NCI-H748 (cell line): ENCODE results near the gene DNM3.

Experiments
- DNase-seq: peaks from one replicate; lab custom pipeline; 2025; ENCODE audit not compliant: unreplicated experiment; lab: John Stamatoyannopoulos, UW

DNM3 gene

DNA sequence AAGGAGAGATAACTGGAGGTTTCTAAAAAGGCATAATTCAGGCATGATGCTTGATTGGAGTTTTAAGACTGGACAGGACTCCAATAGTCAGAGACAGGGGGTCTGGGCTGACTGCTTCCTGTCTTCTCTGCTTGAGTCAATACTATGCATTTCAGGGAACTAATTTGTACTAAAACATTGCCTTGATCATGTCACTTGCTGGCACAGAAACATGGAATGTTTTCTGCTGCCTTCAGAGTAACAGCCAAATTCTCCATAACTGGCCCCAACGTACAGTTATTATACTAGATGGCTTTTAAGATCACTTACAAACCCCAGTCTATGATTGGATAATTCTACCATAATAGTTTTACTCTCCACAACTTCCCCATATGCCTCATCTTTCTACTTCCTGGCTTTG lies 247.0 kb downstream of the DNM3 start:
- no peak for DNase-seq

DNA sequence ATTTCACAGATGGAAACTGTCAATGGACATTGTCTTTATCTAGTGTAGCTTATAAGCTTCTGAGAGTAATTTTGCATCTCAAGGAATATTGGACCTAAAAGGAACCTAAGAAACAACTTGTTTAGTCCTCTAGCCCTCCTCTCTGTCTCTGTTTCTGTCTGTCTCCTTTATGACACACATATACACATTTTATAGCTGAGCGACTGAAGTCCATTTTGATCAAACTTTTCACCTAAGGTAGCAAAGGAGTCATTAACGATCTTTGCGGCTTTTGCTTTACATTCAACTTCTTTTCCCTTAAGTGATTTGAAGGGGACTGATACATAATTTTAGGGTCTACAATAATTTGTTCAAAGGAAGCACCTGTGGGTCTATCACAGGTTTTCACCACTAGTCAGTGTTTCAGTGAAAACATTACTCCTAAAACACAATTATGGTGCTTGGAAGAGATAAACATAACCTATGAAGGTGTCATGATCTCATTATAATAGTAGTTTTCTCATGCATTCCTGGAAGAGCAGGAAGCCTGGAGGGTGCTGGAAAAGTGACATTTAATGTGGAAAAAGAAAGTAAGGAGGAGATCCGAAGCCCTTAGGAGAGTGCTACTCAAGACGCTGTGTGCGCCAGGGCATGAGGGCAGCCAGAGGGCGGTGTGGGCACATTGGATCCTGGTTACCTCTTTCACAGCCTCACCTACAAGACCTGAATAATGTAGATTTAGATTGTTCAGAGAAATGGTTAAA lies 248.6 kb downstream of the DNM3 start:
- DNase-seq: no peak

DNA sequence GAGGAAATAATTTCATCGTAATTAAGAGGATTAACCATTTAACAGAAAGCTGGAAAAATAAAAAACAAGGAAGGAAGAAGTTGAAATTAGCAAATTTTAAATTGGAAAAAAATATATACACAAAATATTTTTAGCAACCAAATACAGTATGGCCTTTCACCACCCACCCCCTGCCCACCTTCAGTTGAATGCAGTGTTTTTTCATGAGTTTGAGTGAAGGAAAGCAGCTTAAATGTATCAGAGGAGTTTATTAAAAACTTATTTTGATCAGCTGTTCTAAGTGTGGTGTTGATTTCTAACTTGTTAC lies 249.2 kb downstream of the DNM3 start:
- DNase-seq: no peak

DNA sequence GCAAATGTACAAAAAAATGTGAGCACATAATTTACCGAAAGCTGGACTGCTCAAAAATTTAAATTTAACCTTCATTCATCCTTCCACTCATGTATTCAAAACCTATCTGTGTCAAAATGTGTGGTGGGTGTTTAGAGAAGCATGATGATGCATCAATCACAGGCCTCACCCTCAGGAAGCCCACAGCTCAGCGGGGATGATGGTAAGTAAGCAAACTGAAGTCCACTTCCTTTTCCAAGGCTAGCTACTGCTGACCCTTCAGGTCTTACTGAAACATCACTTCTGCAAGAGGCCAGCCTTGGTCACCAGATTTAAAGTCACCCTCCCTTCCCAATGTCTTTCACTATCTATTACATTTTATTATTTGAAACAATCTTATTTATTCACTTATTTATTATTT lies 254.5 kb downstream of the DNM3 start:
- DNase-seq: no peak

DNA sequence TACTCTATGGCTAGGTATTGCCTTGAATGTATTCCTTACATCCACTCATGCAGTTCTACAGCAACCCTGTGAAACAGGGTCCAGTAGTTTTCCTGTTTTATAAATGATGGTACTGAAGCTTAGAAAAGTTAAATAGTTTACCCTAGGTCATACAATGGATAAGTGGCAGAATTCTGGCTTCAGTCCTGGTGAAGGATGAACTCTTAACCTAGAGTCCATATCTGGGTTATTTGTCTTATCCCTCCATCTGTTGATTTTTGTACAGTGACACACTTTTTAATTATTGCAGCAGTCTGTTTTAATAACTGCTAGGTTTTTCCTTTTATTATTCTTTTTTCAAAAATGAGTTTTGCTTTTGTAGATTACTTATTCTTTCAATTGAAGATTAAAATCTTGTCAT lies 263.9 kb downstream of the DNM3 start:
- DNase-seq: no peak

DNA sequence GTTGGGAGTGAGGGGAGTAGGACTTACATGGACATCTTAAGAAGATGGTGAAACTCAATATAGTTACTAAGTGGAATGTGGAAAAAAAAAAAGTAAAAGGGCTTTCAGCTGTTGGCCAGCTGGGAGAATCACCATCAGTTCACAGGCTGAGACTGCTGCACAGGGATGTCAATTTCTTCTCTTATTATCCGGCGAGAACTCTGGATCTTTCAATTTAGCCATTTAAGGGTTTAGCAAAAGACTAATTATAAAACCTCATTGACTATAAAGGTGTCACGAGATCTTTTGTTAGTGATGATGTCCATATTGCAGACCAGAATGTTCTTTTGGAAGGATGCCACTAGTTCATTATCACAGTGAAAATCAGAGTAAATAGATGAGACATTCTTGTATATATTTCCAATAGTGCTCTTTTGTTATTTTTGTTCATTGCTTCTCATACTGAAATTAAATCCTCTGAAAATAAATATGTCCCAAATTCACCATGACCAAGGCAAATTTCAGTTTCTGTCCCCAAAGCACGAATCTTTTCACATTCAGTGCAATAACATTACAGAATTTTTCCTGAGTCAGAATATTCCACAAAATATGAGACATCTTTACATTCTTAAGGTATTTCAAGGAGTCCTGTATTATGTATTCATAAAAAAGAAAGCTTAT lies 266.1 kb downstream of the DNM3 start:
- no peak for DNase-seq

DNA sequence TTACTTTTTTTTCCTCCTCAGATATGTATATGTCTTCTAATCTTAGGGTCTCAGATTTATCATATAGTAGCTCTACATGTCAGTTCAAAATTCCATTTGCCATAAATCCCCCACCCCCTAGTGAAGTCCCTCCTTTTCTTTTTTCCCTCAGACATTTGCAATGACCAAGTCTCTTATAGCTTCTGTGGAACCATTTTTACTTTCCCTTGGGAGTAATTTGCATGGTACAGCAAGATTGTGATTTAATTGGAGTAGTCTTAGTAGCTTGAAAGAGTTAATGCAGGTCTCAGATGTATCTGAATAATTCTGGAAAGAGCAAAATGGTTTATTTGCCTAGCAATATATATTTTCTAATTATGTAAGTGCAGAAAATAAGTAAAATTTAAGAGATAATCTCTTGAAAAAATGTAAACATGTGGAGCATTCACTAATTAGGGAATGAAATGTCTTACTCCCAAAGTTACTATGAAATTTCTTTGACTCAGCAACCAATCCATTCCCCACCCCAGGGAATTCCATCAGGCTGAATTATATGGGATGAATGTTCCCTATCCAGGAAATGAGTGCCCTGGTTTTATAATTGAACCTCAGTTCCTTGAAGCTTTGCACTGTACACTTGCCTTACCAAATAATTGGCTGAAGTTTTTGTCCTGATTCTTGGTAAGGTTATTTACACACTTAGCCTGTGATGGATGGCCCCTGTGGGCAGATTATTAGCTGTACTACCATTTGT lies 267.0 kb downstream of the DNM3 start:
- no peak for DNase-seq

DNA sequence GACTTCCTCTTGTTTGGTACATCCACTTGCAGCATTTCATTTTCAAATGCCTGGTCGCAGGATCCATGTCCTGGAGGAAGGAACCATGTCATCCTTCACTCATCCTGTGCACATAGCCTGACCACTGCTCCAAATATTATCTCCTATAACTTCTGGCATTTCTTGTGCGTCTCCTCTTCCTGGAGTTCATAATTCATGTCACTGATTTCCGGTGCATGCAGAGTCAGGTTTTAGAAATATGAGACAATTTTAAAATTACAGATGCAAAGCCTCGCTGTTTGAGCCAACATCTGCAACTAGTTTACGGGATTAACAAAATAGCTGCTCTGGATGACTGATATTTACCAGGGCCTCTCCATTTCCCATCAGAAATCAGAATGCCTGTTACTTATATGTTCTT lies 268.1 kb downstream of the DNM3 start:
- DNase-seq: no peak

DNA sequence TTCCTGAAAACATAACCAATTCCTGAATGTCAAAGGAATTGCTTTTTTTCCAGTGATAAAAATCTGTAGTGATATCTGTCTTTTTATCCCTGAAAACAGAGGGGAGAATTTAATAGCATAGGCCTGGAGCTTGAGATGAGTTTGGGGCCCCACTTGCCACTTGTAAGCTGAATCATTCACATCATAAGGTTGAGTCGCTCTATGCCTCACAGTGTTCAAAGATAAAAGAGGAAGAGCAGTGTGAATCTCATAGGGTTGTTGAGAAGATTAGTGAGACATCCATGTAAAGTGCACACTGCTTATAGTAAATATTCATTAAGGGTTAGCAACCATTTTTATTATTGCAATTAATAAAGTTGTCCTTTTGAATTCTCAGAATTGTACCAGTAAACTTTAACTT lies 271.3 kb downstream of the DNM3 start:
- no peak for DNase-seq

DNA sequence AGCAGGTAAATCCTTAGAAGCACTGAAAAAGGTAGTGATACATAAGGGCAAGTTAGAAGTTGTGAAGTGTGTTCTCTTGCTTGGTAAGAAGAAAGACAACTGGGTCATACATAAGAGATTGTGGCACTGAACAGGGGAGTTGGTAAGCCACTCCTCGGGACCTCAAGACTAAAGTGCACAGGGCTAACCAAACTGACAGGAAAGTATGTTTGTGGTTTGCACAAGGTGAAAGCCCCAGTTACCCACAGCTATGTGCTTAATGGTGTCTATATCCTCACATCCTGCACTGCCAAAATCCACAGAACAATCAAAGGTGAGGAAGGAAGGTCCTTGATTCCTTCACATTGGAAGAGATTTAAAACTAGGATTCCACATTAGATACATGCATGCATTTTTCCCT lies 276.5 kb downstream of the DNM3 start:
- DNase-seq: no peak

DNA sequence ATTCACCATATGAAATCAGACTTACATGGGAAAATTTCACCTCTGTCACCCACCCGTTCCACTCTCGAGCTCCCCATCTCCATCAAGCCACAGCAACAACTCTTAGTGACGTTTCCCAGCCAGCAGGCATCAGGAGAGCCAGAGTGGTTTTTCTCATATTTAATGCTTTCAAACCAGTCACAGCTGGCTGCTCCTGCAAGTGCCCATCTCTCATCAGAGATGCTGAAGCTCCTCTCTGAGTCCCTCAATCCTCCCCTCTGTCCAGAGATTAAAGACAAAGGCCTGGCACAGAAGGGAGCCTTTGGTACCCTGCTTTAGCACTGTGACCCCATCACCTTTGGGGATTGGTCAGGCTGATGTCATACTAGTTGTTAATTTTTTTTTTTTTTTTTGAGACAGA lies 277.3 kb downstream of the DNM3 start:
- DNase-seq: no peak

DNA sequence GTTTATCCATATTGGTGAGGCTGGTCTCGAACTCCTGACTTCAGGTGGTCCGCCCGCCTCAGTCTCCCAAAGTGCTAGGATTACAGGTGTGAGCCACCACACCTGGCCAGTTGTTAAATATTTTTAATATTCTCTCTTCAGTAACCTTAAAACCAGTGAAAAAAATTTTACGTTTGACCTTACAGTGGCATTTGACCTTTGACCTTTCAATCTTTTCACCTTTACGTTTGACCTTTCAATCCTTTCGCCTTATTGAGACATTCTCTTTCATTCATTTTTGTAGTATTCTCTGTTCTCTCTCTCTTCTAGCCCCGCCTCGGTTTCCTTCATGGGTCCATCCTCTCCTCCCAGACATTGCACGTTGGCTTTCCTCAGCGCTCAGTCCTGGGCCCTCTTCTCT lies 277.9 kb downstream of the DNM3 start:
- no peak for DNase-seq

DNA sequence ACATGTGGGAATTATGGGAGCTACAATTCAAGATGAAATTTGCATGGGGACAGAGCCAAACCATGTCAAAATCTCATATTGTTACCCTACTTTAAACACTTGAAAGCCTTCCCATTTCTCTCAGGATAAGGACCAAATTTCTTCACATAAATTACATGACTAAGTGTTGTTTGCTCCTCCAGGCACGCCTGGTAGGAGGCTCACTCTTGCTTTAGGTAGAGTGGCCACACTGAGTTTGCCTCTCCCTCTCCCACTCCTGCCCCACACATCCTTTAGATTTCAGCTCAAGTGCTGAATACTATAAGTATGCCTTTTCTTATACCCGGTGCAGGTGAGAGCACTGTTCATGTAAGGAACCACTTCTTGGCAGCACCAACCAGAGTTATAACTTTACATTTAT lies 279.1 kb downstream of the DNM3 start:
- DNase-seq: no peak

DNA sequence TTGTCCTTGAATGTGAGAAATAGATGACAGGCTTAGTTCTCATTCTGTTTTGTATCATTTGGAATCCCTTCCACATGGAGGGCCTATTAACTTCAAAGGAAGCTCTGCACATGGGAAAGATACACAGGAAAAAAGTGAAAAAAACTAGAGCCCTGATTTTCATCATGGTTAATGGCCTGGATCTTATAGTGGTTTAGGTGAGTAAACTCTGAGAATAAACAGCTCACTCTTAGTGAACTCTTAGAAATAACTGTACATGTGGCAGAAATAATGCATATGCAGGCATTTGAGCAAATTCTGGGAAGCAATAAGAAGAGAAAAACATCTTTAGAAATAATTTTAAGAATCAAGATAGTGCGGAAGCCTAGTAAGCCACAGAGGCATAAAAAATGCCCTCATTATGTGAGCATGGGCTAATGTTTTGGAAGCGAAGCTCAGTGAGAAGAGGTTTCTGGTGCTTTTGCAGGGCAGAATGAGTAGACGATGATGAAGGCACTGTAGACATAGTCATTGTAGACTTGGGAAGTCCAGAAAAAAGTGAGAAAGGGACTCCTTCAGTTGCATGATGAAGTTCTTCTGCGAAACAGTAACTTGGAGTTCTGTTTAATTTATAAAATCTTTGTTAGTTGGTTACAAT lies 279.9 kb downstream of the DNM3 start:
- no peak for DNase-seq

DNA sequence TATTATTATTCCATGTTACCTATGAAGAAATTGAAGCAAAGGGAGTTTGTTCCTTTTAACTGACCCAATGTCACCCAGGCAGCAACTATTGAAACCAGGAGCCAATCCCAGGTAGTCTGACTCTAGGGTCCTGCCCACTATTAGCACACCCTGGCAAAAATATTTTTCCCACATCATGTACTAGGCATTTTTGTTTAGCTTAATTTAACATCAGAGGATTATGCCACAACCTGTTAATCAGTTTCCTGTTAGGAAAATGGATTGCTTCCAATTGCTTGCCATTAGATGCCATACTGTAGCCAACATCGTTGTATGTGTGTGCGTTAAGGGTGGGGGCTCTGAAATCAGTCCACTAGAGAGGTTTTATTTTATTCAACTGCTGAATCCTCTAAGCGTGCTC lies 281.1 kb downstream of the DNM3 start:
- no peak for DNase-seq

DNA sequence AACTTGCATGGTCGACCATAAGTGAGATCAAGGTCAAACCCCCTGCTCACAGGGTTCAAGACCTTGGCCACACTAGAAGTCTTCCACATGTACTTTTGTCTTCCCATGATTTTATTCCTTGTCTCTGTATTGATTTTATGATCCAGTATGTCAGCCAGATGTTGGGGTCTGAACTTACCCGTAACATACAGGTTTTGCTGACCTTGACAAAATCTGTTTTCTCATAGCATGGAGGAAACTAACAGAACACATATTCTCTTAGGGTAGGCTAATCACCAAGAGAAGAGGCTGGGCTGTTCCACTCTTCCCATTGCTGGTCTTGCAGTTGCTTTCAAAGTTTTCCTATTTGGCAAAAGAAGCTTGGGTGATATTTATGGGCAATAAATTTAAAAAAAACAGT lies 284.0 kb downstream of the DNM3 start:
- DNase-seq: no peak

DNA sequence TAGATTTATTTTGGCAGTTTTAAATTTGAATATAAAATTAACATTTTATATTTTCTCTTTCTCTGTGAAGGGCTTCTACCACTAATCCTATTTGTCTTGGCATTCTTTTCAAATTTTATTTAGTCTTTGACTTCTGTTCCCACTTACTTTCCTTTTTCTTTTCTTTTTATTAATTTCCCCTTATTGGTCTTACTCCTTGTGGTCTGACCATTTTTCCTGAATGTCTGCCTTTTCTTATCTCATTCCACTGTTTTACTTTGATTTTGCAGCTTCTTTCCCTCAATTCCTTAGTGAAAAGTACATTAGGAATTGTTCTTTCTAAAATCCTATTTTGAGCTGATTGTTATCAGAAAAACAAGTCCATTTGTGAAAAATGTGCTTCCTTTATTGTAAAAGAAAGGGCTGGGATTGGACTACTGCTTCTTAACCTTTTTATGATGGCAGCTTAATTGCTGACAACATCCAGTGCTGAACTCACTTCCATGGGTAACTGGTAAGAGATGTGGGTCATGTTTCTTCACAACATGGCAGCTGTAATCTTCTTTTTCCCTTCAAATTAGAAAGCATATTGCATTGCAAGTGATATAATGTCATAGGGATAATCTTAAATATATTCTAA lies 284.6 kb downstream of the DNM3 start:
- DNase-seq: no peak

DNA sequence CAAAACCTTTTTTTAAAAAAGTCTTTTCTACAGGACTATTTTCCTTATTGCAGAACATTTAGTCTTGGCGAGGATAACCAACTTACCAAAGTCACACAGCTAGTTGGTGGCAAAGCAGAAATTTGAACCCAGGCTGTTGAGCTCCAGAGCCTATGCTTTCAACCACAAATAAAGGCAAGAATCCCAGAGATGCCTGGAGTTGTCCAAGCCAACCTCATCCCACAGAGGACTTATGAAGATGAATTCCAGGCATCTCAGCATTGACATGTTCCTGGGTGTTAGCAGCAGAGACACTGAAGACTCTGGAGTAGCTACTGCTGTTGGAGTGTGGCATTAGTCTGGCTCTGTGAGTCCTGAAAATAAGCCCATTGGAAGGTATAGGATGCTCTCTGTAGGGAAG lies 291.5 kb downstream of the DNM3 start:
- no peak for DNase-seq

DNA sequence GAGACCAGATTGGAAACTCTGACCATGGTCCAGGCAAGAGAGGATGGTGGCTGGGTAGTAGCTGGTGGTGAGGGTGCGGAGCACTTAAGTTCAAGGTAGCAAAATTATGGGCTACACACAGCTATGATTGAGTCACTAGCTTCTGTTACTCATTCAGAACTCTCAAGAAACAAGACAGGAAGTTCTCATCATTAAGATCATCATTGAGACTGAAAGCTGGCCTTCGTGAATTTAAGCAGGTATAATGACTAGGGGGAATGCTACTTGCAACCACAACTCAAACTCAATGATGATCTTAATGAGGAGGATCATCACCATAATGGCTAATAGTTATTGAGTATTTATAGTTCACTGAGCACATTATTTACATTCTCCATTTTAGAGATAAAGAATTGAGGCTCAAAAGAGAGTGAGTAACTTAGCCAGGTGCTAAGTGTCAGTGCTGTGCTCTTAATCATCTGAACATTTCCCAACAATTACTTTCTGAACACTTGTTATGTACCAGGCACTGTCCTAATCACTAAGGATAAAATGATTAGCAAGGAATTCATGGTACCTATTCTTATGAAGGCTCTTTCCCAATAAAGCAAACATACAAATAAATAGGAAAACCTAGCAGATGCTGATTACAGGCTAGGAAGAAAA lies 292.9 kb downstream of the DNM3 start:
- no peak for DNase-seq

DNA sequence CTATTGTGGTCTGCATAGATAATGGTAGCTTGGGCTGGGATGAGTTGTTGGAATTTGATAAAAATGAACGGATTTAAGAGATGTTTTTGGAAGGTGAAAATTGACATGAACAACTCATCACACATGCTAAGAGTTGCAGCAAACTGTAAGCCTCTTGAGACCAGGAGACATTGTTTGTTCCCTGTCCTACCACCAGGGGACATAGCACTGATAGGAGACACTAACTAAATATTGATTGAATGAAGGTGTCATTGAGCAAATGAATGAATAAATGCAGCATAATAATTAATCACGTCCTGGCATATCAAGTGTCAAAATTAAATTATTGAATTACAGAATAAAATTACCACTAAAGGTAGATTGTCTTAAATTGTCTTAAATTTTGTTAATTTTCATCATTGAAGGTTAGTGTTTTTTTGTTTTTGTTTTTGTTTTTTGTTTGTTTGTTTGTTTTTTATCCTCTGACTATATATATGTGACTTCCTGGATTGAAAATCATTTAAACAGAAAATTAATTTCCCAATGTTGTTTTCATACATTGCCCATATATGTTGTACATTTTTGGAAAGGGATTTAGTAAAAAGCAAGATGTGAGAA lies 293.9 kb downstream of the DNM3 start:
- no peak for DNase-seq
